ENCODE data around the gene TGFB1. TPM values are rescaled to one million over a fixed set of nuclear protein-coding genes. Genes with fewer than 3 reads are reported as not detected.
"Not testable (repeated sequence)": the region's sequence is repeated elsewhere in the genome, so short reads cannot be mapped to it uniquely, and the experiment has no call there.

TGFB1 gene
- 100 to 1,000 TPM; 134 to 168 (median 142) TPM for total RNA-seq

- DNase-seq, result peak; percentile 98
- peak; percentile 44 to 53 for ATAC-seq
- H3K4me1 Mint-ChIP-seq (ENCODE audit: low read depth), result peaks cover 69% of the 10 kb centered on the region
- H3K27me3 Mint-ChIP-seq (ENCODE audit: low read depth), result no peaks in the 10 kb centered on the region
- H3K4me3 Mint-ChIP-seq, result peak within 1 kb of the TSS; percentile 99
- H3K36me3 Mint-ChIP-seq (ENCODE audit: insufficient read depth), result peaks cover 1% of the 10 kb centered on the region
- no peaks in the 10 kb centered on the region for H3K9me3 Mint-ChIP-seq
Observed at GRCh38 chr19:41353466-41354342, at the start of gene TGFB1. TSS of gene TGFB1 (minus strand) at chr19:41353922. CDS start at chr19:41353044, 878 bp downstream.

GRCh38 chr19:41402010-41402409 lies 48.3 kb upstream of the TGFB1 start:
- no peak for DNase-seq
- H3K36me3 Mint-ChIP-seq (ENCODE audit: insufficient read depth), result peaks cover 4% of the 10 kb centered on the region
- no peaks in the 10 kb centered on the region for H3K27me3 Mint-ChIP-seq (ENCODE audit: low read depth)
- no peaks in the 10 kb centered on the region for H3K9me3 Mint-ChIP-seq
- ATAC-seq, result no peak
- H3K4me3 Mint-ChIP-seq, result no peak overlapping the region
- H3K4me1 Mint-ChIP-seq (ENCODE audit: low read depth), result peaks cover 29% of the 10 kb centered on the region

- Mint-ChIP-seq H3K36me3 (ENCODE audit: insufficient read depth) (peaks cover 5% of the 10 kb centered on the region), H3K4me3 (no peak overlapping the region), H3K27me3 (ENCODE audit: low read depth) (no peaks in the 10 kb centered on the region), H3K9me3 (no peaks in the 10 kb centered on the region), H3K4me1 (ENCODE audit: low read depth) (peaks cover 30% of the 10 kb centered on the region)
- ATAC-seq (no peak), DNase-seq (no peak)
Observed at GRCh38 chr19:41401483-41401882, 47.8 kb upstream of the TGFB1 start.

- H3K36me3 Mint-ChIP-seq (ENCODE audit: insufficient read depth), result peaks cover 14% of the 10 kb centered on the region
- H3K9me3 Mint-ChIP-seq, result no peaks in the 10 kb centered on the region
- H3K4me3 Mint-ChIP-seq, result no peak overlapping the region
- no peak for DNase-seq
- ATAC-seq, result no peak
- peaks cover 41% of the 10 kb centered on the region for H3K4me1 Mint-ChIP-seq (ENCODE audit: low read depth)
- H3K27me3 Mint-ChIP-seq (ENCODE audit: low read depth), result no peaks in the 10 kb centered on the region
Observed at GRCh38 chr19:41399525-41399924, 45.8 kb upstream of the TGFB1 start.

GRCh38 chr19:41399091-41399490 lies 45.4 kb upstream of the TGFB1 start:
- ATAC-seq, result no peak
- Mint-ChIP-seq H3K27me3 (ENCODE audit: low read depth) (no peaks in the 10 kb centered on the region), H3K4me3 (peak overlapping the region; percentile 99), H3K9me3 (no peaks in the 10 kb centered on the region), H3K4me1 (ENCODE audit: low read depth) (peaks cover 41% of the 10 kb centered on the region), H3K36me3 (ENCODE audit: insufficient read depth) (peaks cover 14% of the 10 kb centered on the region)
- no peak for DNase-seq

- ATAC-seq (no peak), DNase-seq (no peak)
- Mint-ChIP-seq H3K36me3 (ENCODE audit: insufficient read depth) (peaks cover 14% of the 10 kb centered on the region), H3K27me3 (ENCODE audit: low read depth) (no peaks in the 10 kb centered on the region), H3K4me3 (peak overlapping the region; percentile 99), H3K4me1 (ENCODE audit: low read depth) (peaks cover 39% of the 10 kb centered on the region), H3K9me3 (no peaks in the 10 kb centered on the region)
Observed at GRCh38 chr19:41398598-41398997, 44.9 kb upstream of the TGFB1 start.

GRCh38 chr19:41398050-41398418 lies 44.3 kb upstream of the TGFB1 start:
- H3K9me3 Mint-ChIP-seq, result no peaks in the 10 kb centered on the region
- H3K4me1 Mint-ChIP-seq (ENCODE audit: low read depth), result peaks cover 39% of the 10 kb centered on the region
- ATAC-seq, result no peak
- DNase-seq, result no peak
- no peaks in the 10 kb centered on the region for H3K27me3 Mint-ChIP-seq (ENCODE audit: low read depth)
- H3K36me3 Mint-ChIP-seq (ENCODE audit: insufficient read depth), result peaks cover 14% of the 10 kb centered on the region
- peak overlapping the region; percentile 99 for H3K4me3 Mint-ChIP-seq

- DNase-seq (peak; percentile 98), ATAC-seq (peak; percentile 98 to 99)
- H3K27me3 Mint-ChIP-seq (ENCODE audit: low read depth), result no peaks in the 10 kb centered on the region
- H3K9me3 Mint-ChIP-seq, result no peaks in the 10 kb centered on the region
- peak within 1 kb of the TSS; percentile 99 for H3K4me3 Mint-ChIP-seq
- peaks cover 39% of the 10 kb centered on the region for H3K4me1 Mint-ChIP-seq (ENCODE audit: low read depth)
- H3K36me3 Mint-ChIP-seq (ENCODE audit: insufficient read depth), result peaks cover 16% of the 10 kb centered on the region
Observed at GRCh38 chr19:41397086-41398049, 43.6 kb upstream of the TGFB1 start, which contains the start of the genes BCKDHA and EXOSC5. TSS of gene BCKDHA (plus strand) at chr19:41397818. CDS start at chr19:41397828, 10 bp downstream. TSS of gene EXOSC5 (minus strand) at chr19:41397359. CDS start at chr19:41397328, 31 bp downstream.

- DNase-seq, result no peak
- Mint-ChIP-seq H3K36me3 (ENCODE audit: insufficient read depth) (peaks cover 22% of the 10 kb centered on the region), H3K4me1 (ENCODE audit: low read depth) (peaks cover 31% of the 10 kb centered on the region), H3K9me3 (no peaks in the 10 kb centered on the region), H3K4me3 (peak overlapping the region; percentile 99), H3K27me3 (ENCODE audit: low read depth) (no peaks in the 10 kb centered on the region)
- no peak for ATAC-seq
Observed at GRCh38 chr19:41395355-41395754, 41.6 kb upstream of the TGFB1 start.

GRCh38 chr19:41392775-41393174 lies 39.1 kb upstream of the TGFB1 start:
- Mint-ChIP-seq H3K27me3 (ENCODE audit: low read depth) (no peaks in the 10 kb centered on the region), H3K4me3 (no peak overlapping the region), H3K4me1 (ENCODE audit: low read depth) (peaks cover 14% of the 10 kb centered on the region), H3K36me3 (ENCODE audit: insufficient read depth) (peaks cover 25% of the 10 kb centered on the region), H3K9me3 (no peaks in the 10 kb centered on the region)
- ATAC-seq (no peak), DNase-seq (no peak)

- no peaks in the 10 kb centered on the region for H3K9me3 Mint-ChIP-seq
- no peak for DNase-seq
- no peaks in the 10 kb centered on the region for H3K27me3 Mint-ChIP-seq (ENCODE audit: low read depth)
- ATAC-seq, result no peak
- H3K4me3 Mint-ChIP-seq, result no peak overlapping the region
- peaks cover 25% of the 10 kb centered on the region for H3K36me3 Mint-ChIP-seq (ENCODE audit: insufficient read depth)
- H3K4me1 Mint-ChIP-seq (ENCODE audit: low read depth), result peaks cover 12% of the 10 kb centered on the region
Observed at GRCh38 chr19:41391618-41392017, 37.9 kb upstream of the TGFB1 start.

- Mint-ChIP-seq H3K27me3 (ENCODE audit: low read depth) (no peaks in the 10 kb centered on the region), H3K4me1 (ENCODE audit: low read depth) (no peaks in the 10 kb centered on the region), H3K9me3 (no peaks in the 10 kb centered on the region), H3K4me3 (no peak overlapping the region), H3K36me3 (ENCODE audit: insufficient read depth) (peaks cover 20% of the 10 kb centered on the region)
- DNase-seq (no peak), ATAC-seq (no peak)
Observed at GRCh38 chr19:41386442-41386841, 32.7 kb upstream of the TGFB1 start.

- Mint-ChIP-seq H3K9me3 (no peaks in the 10 kb centered on the region), H3K4me3 (no peak overlapping the region), H3K36me3 (ENCODE audit: insufficient read depth) (peaks cover 10% of the 10 kb centered on the region), H3K4me1 (ENCODE audit: low read depth) (no peaks in the 10 kb centered on the region), H3K27me3 (ENCODE audit: low read depth) (no peaks in the 10 kb centered on the region)
- no peak for ATAC-seq
- no peak for DNase-seq
Observed at GRCh38 chr19:41384351-41384750, 30.6 kb upstream of the TGFB1 start.

GRCh38 chr19:41381536-41381935 lies 27.8 kb upstream of the TGFB1 start:
- not testable (repeated sequence) for H3K36me3 Mint-ChIP-seq (ENCODE audit: insufficient read depth); H3K27me3 Mint-ChIP-seq (ENCODE audit: low read depth); DNase-seq; ATAC-seq; H3K4me3 Mint-ChIP-seq; H3K9me3 Mint-ChIP-seq; H3K4me1 Mint-ChIP-seq (ENCODE audit: low read depth)
